GM12891 (cell line): ENCODE results near the gene SLC16A9.
"Not testable (repeated sequence)": the region's sequence is repeated elsewhere in the genome, so short reads cannot be mapped to it uniquely, and the experiment has no call there.

Source experiments
- DNase-seq: peaks from one replicate; pipeline ENCODE4 v3.0.0; 2011; ENCODE audit warnings: low spot score; ENCODE audit not compliant: insufficient read length
- FAIRE-seq: peaks from 2 replicates; lab custom pipeline; 2011; peaks lifted over from hg19 to GRCh38; lab: Jason Lieb, UNC
- PAX5 ChIP-seq: IDR thresholded peaks from 2 replicates; pipeline ENCODE4 v1.6.1; 2011; ENCODE audit warnings: low read length, moderate library complexity, mild to moderate bottlenecking; ENCODE audit not compliant: insufficient read depth, severe bottlenecking
- POLR2A ChIP-seq: IDR thresholded peaks from 2 replicates; pipeline ENCODE4 v1.6.1; 2011; ENCODE audit warnings: low read depth, low read length, control low read depth
- POLR2AphosphoS5 ChIP-seq: IDR thresholded peaks from 2 replicates; pipeline ENCODE4 v1.6.1; 2011; ENCODE audit warnings: low read depth, low read length, control low read depth
- POU2F2 ChIP-seq: IDR thresholded peaks from 2 replicates; pipeline ENCODE4 v1.6.1; 2011; ENCODE audit warnings: low read depth, mild to moderate bottlenecking, control low read depth, low read length, moderate library complexity
- SPI1 ChIP-seq: IDR thresholded peaks from 2 replicates; pipeline ENCODE4 v1.6.1; 2011; ENCODE audit warnings: low read depth, low read length, control low read depth
- TAF1 ChIP-seq: IDR thresholded peaks from 2 replicates; pipeline ENCODE4 v1.6.1; 2011; ENCODE audit warnings: low read depth, low read length, control low read depth

Gene SLC16A9

GRCh38 chr10:59741048-59741447 lies 31.4 kb upstream of the SLC16A9 start:
- TF ChIP-seq SPI1 (no peak), POLR2AphosphoS5 (no peak), POU2F2 (no peak), TAF1 (no peak), PAX5 (no peak), POLR2A (no peak)
- no peak for DNase-seq
- FAIRE-seq, result no peak

GRCh38 chr10:59736749-59737148 lies 27.1 kb upstream of the SLC16A9 start:
- DNase-seq (no peak), FAIRE-seq (no peak)
- TF ChIP-seq POLR2AphosphoS5 (no peak), POLR2A (no peak), SPI1 (no peak), POU2F2 (no peak), TAF1 (no peak), PAX5 (no peak)

- no peak for FAIRE-seq
- no peak for TF ChIP-seq SPI1
- no peak for TF ChIP-seq POU2F2
- TF ChIP-seq POLR2A, result no peak
- no peak for TF ChIP-seq TAF1
- TF ChIP-seq PAX5, result no peak
- TF ChIP-seq POLR2AphosphoS5, result no peak
These were observed 25.6 kb upstream of the SLC16A9 start for GRCh38 chr10:59735296-59735695.

GRCh38 chr10:59734014-59734462 lies 24.4 kb upstream of the SLC16A9 start:
- TF ChIP-seq POLR2AphosphoS5, result no peak
- TF ChIP-seq POU2F2, result no peak
- TF ChIP-seq SPI1, result no peak
- TF ChIP-seq TAF1, result no peak
- no peak for TF ChIP-seq PAX5
- no peak for TF ChIP-seq POLR2A
- FAIRE-seq (no peak), DNase-seq (no peak)

More at GRCh38 chr10:59735296-59735695, 25.6 kb upstream of the SLC16A9 start:
- DNase-seq, result no peak

GRCh38 chr10:59733321-59734013 lies 23.8 kb upstream of the SLC16A9 start:
- FAIRE-seq, DNase-seq: not testable (repeated sequence)

GRCh38 chr10:59732849-59733248 lies 23.2 kb upstream of the SLC16A9 start:
- not testable (repeated sequence) for FAIRE-seq

GRCh38 chr10:59729167-59729566 lies 19.5 kb upstream of the SLC16A9 start:
- not testable (repeated sequence) for DNase-seq, FAIRE-seq

More at GRCh38 chr10:59732849-59733248, 23.2 kb upstream of the SLC16A9 start:
- not testable (repeated sequence) for DNase-seq

- no peak for FAIRE-seq
- DNase-seq, result no peak
- no peak for TF ChIP-seq SPI1
- TF ChIP-seq PAX5, result no peak
- no peak for TF ChIP-seq POLR2AphosphoS5
- no peak for TF ChIP-seq POLR2A
- no peak for TF ChIP-seq TAF1
- no peak for TF ChIP-seq POU2F2
These were observed 14.7 kb upstream of the SLC16A9 start for GRCh38 chr10:59724098-59724938.

GRCh38 chr10:59720377-59720776 lies 10.7 kb upstream of the SLC16A9 start:
- FAIRE-seq (no peak), DNase-seq (no peak)
- TF ChIP-seq PAX5 (no peak), POLR2AphosphoS5 (no peak), TAF1 (no peak), POU2F2 (no peak), SPI1 (no peak), POLR2A (no peak)

GRCh38 chr10:59719374-59719773 lies 9.7 kb upstream of the SLC16A9 start:
- TF ChIP-seq SPI1 (no peak), TAF1 (no peak), PAX5 (no peak), POLR2A (no peak)
- no peak for FAIRE-seq
- DNase-seq, result no peak
